Measurements from ENCODE around the gene PATL1. TPM values are rescaled to one million over a fixed set of nuclear protein-coding genes. Genes with fewer than 3 reads are reported as not detected.

The PATL1 gene
- polyA plus RNA-seq, 1 of the 3 experiments (the other 2 are of a cell fraction), result 20.5 TPM

GRCh38 chr11:59607703-59608454 is 61.0 kb downstream of the PATL1 start:
- no peak for DNase-seq
- H3K36me3 ChIP-seq (replicated peaks in 1 of 2; ENCODE audit: control insufficient read depth in 1 of 2, insufficient read depth in 2 of 2, low read length in 1 of 2), result peaks cover 60 to 70% of the 10 kb centered on the region in 2 experiments
- no peaks in the 10 kb centered on the region for H3K9me3 ChIP-seq
- H3F3A ChIP-seq (replicated peaks; ENCODE audit: insufficient read depth), result peaks cover 5% of the 10 kb centered on the region
- peaks cover 96% of the 10 kb centered on the region for H3K79me2 ChIP-seq (ENCODE audit: insufficient read depth)
- H3K4me3 ChIP-seq (ENCODE audit: low read depth in 2 of 2, low read length in 1 of 2), result no peak overlapping the region
- H4K20me1 ChIP-seq (ENCODE audit: insufficient read depth), result peaks cover 27% of the 10 kb centered on the region
- no peak overlapping the region for H3K9ac ChIP-seq
- peaks cover 0 to 10% of the 10 kb centered on the region in 2 experiments; a peak in 3 of 4 replicates for H3K4me1 ChIP-seq (ENCODE audit: control insufficient read depth in 1 of 2, insufficient read depth in 2 of 2, low read depth in 1 of 2, low read length in 1 of 2)
- H3K27me3 ChIP-seq (ENCODE audit: insufficient read depth), result no peaks in the 10 kb centered on the region
- H3K27ac ChIP-seq (ENCODE audit: low read depth in 2 of 2, low read length in 1 of 2), result no peak overlapping the region
- ChIA-PET CTCF (interaction anchor here (0.7 kb wide), 1 partner anchor 13 kb away, joined by 3 read pairs; no protein-coding TSS in a partner anchor), POLR2A (no interaction called here)
- no peak overlapping the region for H3K4me2 ChIP-seq
- no peak overlapping the region for H2AFZ ChIP-seq (ENCODE audit: low read depth)
- no peak for TF ChIP-seq EZH2phosphoT487 (IDR thresholded peaks at IDR 0.05; ENCODE audit: borderline replicate concordance, low read depth)
- TF ChIP-seq IRF3 (IDR thresholded peaks at IDR 0.05; ENCODE audit: low read depth, low read length), result no peak
- 84% methylated on average over 6 of the region's 6 CpGs for WGBS (ENCODE audit: low lambda C conversion rate)
- no peaks in the 10 kb centered on the region for H3K9me2 ChIP-seq

GRCh38 chr11:59602432-59602831 is 66.4 kb downstream of the PATL1 start:
- Histone ChIP-seq H3K4me2 (no peak overlapping the region), H2AFZ (ENCODE audit: low read depth) (no peak overlapping the region), H3K9me2 (no peaks in the 10 kb centered on the region), H3K9ac (no peak overlapping the region), H3K36me3 (replicated peaks in 1 of 2; ENCODE audit: control insufficient read depth in 1 of 2, insufficient read depth in 2 of 2, low read length in 1 of 2) (peaks cover 74 to 77% of the 10 kb centered on the region in 2 experiments), H3K9me3 (no peaks in the 10 kb centered on the region), H3F3A (replicated peaks; ENCODE audit: insufficient read depth) (no peaks in the 10 kb centered on the region), H3K79me2 (ENCODE audit: insufficient read depth) (peaks cover 47% of the 10 kb centered on the region; the same call in 1 of the 2 replicates), H4K20me1 (ENCODE audit: insufficient read depth) (peaks cover 6% of the 10 kb centered on the region; the same call in 1 of the 2 replicates), H3K27me3 (ENCODE audit: insufficient read depth) (no peaks in the 10 kb centered on the region), H3K4me3 (ENCODE audit: low read depth in 2 of 2, low read length in 1 of 2) (no peak overlapping the region), H3K27ac (ENCODE audit: low read depth in 2 of 2, low read length in 1 of 2) (no peak overlapping the region), H3K4me1 (ENCODE audit: control insufficient read depth in 1 of 2, insufficient read depth in 2 of 2, low read depth in 1 of 2, low read length in 1 of 2) (no peaks in the 10 kb centered on the region)
- CTCF ChIA-PET, result interaction anchor here (1.4 kb wide), 1 partner anchor 9 kb away, joined by 4 read pairs; no protein-coding TSS in a partner anchor
- no peak for DNase-seq
- POLR2A ChIA-PET, result no interaction called here
- TF ChIP-seq GABPA (IDR thresholded peaks at IDR 0.05; ENCODE audit: low read depth) (no peak), TCF12 (IDR thresholded peaks at IDR 0.05) (no peak), PBX3 (IDR thresholded peaks at IDR 0.05) (no peak), IRF3 (IDR thresholded peaks at IDR 0.05; ENCODE audit: low read depth, low read length) (no peak), RFX5 (IDR thresholded peaks at IDR 0.05; ENCODE audit: low read length) (no peak), USF2 (IDR thresholded peaks at IDR 0.05; ENCODE audit: borderline replicate concordance, low read depth, low read length) (no peak), EZH2phosphoT487 (IDR thresholded peaks at IDR 0.05; ENCODE audit: borderline replicate concordance, low read depth) (no peak)
- 97% methylated on average over 6 of the region's 6 CpGs for WGBS (ENCODE audit: low lambda C conversion rate)

Measured in SK-N-SH (cell line).